ENCODE data around the gene GM2A. TPM values are rescaled to one million over a fixed set of nuclear protein-coding genes. Genes with fewer than 3 reads are reported as not detected.

GM2A gene
- total RNA-seq, 1 experiment from 2014 or later, result 133 TPM

DNA sequence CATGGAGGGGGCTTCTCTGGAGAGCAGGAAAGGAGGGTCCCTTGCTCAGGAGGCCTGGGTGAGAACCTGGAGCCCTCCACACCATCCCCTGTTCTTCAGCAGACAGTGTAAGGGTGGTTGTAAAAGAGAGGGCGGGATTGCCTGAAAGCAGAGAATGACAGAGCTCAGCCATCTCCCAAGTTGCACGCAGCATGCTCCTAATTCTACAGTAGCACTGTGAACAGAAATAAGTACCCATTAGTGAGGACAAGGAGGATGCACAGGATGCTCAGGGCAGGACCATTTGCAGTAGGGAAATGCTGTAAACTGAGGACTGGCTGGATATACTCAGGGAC lies 37.5 kb upstream of the GM2A start:
- 0 out of 2 replicates have a peak, but pooled peaks cover 5% of the 10 kb centered on the region for H3K36me3 ChIP-seq (ENCODE audit: insufficient read depth, low read length)
- H3K9me2 ChIP-seq (replicated peaks; ENCODE audit: insufficient read depth, low read length), result no peaks in the 10 kb centered on the region
- peak overlapping the region; percentile 83 for H3K4me2 ChIP-seq (ENCODE audit: low read depth, low read length, poor library complexity, severe bottlenecking)
- H3K4me3 ChIP-seq (ENCODE audit: low read length), result peak overlapping the region; percentile 44; the same call in 1 of the 2 replicates
- H3K27ac ChIP-seq (ENCODE audit: low read length), result peak overlapping the region; percentile 100
- peak overlapping the region; percentile 90 for H3K9ac ChIP-seq (ENCODE audit: low read length)
- peaks cover 65% of the 10 kb centered on the region for H3K79me2 ChIP-seq (ENCODE audit: low read length)
- no peaks in the 10 kb centered on the region for H4K20me1 ChIP-seq (ENCODE audit: insufficient read depth, low read depth, low read length)
- H3K9me3 ChIP-seq (ENCODE audit: low read length), result no peaks in the 10 kb centered on the region
- H3K4me1 ChIP-seq (ENCODE audit: low read length), result peaks cover 100% of the 10 kb centered on the region
- H3K27me3 ChIP-seq (ENCODE audit: low read length), result no peaks in the 10 kb centered on the region
- peak; percentile 66 for DNase-seq
- no peak overlapping the region for H2AFZ ChIP-seq (ENCODE audit: low read length)

DNA sequence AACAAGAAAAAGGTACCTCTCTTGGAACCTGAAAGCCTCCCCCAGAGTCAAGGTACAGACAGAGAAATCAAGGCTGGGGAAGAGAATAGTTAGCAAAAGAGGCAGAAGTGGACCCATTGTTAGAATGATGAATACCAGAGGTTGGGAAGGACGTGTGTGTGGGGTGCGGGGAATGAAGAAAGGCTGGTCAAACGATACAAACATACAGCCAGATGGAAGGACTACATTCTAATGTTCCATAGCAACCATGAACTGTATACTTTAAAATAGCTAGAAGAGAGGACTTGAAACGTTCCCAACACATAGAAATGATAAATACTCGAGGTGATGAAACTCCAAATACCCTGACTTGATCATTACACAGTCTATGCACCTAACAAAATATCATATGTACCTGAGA lies 36.2 kb upstream of the GM2A start:
- Histone ChIP-seq H3K9me3 (ENCODE audit: low read length) (no peaks in the 10 kb centered on the region), H4K20me1 (ENCODE audit: insufficient read depth, low read depth, low read length) (no peaks in the 10 kb centered on the region), H3K4me2 (ENCODE audit: low read depth, low read length, poor library complexity, severe bottlenecking) (peak overlapping the region; percentile 83), H3K9me2 (replicated peaks; ENCODE audit: insufficient read depth, low read length) (no peaks in the 10 kb centered on the region), H3K79me2 (ENCODE audit: low read length) (peaks cover 66% of the 10 kb centered on the region), H3K27me3 (ENCODE audit: low read length) (no peaks in the 10 kb centered on the region), H3K27ac (ENCODE audit: low read length) (peak overlapping the region; percentile 100), H2AFZ (ENCODE audit: low read length) (no peak overlapping the region), H3K9ac (ENCODE audit: low read length) (peak overlapping the region; percentile 53), H3K4me1 (ENCODE audit: low read length) (peaks cover 100% of the 10 kb centered on the region), H3K4me3 (ENCODE audit: low read length) (no peak overlapping the region), H3K36me3 (ENCODE audit: insufficient read depth, low read length) (peaks cover 12% of the 10 kb centered on the region; the same call in 1 of the 2 replicates)
- no peak for DNase-seq

DNA sequence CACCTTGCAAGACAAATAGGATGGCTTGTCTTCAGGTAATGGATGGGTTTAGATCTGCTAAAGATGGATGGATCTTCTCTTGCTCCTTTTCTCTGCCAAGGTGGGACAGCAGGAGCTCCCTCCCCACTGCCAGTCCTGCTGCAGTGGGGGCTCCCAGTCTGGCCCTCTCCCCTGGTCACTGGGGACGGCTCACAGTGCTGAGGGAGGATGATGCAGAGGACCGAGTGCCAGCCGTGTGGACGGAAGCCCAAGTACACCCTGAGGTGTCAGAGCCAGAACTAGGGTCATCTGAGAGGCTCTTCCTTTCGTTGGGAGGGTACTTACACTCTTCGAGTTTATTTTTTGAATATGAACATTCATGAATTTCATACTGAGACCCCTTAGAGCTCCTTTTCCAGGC lies 34.8 kb upstream of the GM2A start:
- H4K20me1 ChIP-seq (ENCODE audit: insufficient read depth, low read depth, low read length), result no peaks in the 10 kb centered on the region
- peak overlapping the region; percentile 98 for H3K9ac ChIP-seq (ENCODE audit: low read length)
- no peaks in the 10 kb centered on the region for H3K27me3 ChIP-seq (ENCODE audit: low read length)
- peak overlapping the region; percentile 100 for H3K27ac ChIP-seq (ENCODE audit: low read length)
- peaks cover 65% of the 10 kb centered on the region for H3K79me2 ChIP-seq (ENCODE audit: low read length)
- peaks cover 8% of the 10 kb centered on the region; the same call in 1 of the 2 replicates for H3K36me3 ChIP-seq (ENCODE audit: insufficient read depth, low read length)
- peaks cover 100% of the 10 kb centered on the region for H3K4me1 ChIP-seq (ENCODE audit: low read length)
- DNase-seq, result no peak
- H3K4me2 ChIP-seq (ENCODE audit: low read depth, low read length, poor library complexity, severe bottlenecking), result peak overlapping the region; percentile 76
- H3K9me3 ChIP-seq (ENCODE audit: low read length), result no peaks in the 10 kb centered on the region
- peak overlapping the region; percentile 86; the same call in 1 of the 2 replicates for H3K4me3 ChIP-seq (ENCODE audit: low read length)
- H2AFZ ChIP-seq (ENCODE audit: low read length), result no peak overlapping the region
- no peaks in the 10 kb centered on the region for H3K9me2 ChIP-seq (replicated peaks; ENCODE audit: insufficient read depth, low read length)

DNA sequence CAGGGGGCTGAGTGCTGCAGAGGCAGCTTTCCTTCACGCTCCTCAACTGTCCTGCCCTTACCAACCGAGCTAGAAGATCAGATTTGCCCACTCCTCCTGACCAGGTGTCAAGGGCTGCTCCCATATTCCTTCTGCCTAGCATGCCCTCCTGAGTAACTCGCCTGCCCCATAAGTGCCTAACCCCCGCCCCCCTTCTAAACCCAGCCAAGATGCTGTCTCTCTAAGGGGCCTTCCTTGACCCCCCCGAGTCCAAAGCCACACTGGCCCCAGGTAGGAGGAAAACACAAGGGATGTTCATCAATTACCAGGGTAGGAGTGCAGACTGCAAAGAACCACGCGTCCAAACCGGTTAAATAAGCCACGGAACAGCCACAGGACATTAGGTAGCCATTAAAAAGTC lies 33.8 kb upstream of the GM2A start:
- Histone ChIP-seq H3K9me2 (replicated peaks; ENCODE audit: insufficient read depth, low read length) (no peaks in the 10 kb centered on the region), H3K36me3 (ENCODE audit: insufficient read depth, low read length) (peaks cover 8% of the 10 kb centered on the region; the same call in 1 of the 2 replicates), H3K79me2 (ENCODE audit: low read length) (peaks cover 67% of the 10 kb centered on the region)

DNA sequence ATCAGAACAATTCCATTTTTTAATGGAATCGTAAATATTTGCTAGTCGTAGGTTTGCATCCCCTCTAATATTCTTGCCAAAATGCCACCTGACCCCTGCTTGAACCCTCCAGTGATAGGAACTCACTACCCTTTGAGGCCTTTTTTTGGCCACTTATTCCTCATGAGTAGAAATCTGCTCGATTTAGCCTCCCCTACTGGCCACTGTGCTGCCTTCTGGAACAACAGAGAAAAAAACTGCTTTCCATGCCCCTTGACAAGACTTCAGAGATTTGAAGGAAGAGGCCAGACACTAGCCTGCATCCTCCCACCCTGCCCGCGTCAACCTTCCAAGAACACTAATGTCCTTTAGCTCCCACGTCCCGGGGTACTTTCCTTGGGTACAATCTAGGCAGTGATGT lies 33.2 kb upstream of the GM2A start:
- H3K9me3 ChIP-seq (ENCODE audit: low read length), result no peaks in the 10 kb centered on the region
- peak overlapping the region; percentile 100 for H3K27ac ChIP-seq (ENCODE audit: low read length)
- H2AFZ ChIP-seq (ENCODE audit: low read length), result no peak overlapping the region
- peaks cover 67% of the 10 kb centered on the region for H3K79me2 ChIP-seq (ENCODE audit: low read length)
- H3K4me3 ChIP-seq (ENCODE audit: low read length), result peak overlapping the region; percentile 86; the same call in 1 of the 2 replicates
- peaks cover 97% of the 10 kb centered on the region for H3K4me1 ChIP-seq (ENCODE audit: low read length)
- peaks cover 8% of the 10 kb centered on the region; the same call in 1 of the 2 replicates for H3K36me3 ChIP-seq (ENCODE audit: insufficient read depth, low read length)
- DNase-seq, result peak; percentile 71
- H3K4me2 ChIP-seq (ENCODE audit: low read depth, low read length, poor library complexity, severe bottlenecking), result peak overlapping the region; percentile 76
- H4K20me1 ChIP-seq (ENCODE audit: insufficient read depth, low read depth, low read length), result no peaks in the 10 kb centered on the region
- H3K9me2 ChIP-seq (replicated peaks; ENCODE audit: insufficient read depth, low read length), result no peaks in the 10 kb centered on the region
- no peaks in the 10 kb centered on the region for H3K27me3 ChIP-seq (ENCODE audit: low read length)
- H3K9ac ChIP-seq (ENCODE audit: low read length), result peak overlapping the region; percentile 98

More for the DNA sequence above, 33.8 kb upstream of the GM2A start:
- no peak for DNase-seq
- Histone ChIP-seq H4K20me1 (ENCODE audit: insufficient read depth, low read depth, low read length) (no peaks in the 10 kb centered on the region), H3K9ac (ENCODE audit: low read length) (peak overlapping the region; percentile 98), H2AFZ (ENCODE audit: low read length) (no peak overlapping the region), H3K4me2 (ENCODE audit: low read depth, low read length, poor library complexity, severe bottlenecking) (peak overlapping the region; percentile 76), H3K9me3 (ENCODE audit: low read length) (no peaks in the 10 kb centered on the region), H3K27me3 (ENCODE audit: low read length) (no peaks in the 10 kb centered on the region), H3K4me1 (ENCODE audit: low read length) (peaks cover 97% of the 10 kb centered on the region), H3K4me3 (ENCODE audit: low read length) (peak overlapping the region; percentile 86; the same call in 1 of the 2 replicates), H3K27ac (ENCODE audit: low read length) (peak overlapping the region; percentile 100)

DNA sequence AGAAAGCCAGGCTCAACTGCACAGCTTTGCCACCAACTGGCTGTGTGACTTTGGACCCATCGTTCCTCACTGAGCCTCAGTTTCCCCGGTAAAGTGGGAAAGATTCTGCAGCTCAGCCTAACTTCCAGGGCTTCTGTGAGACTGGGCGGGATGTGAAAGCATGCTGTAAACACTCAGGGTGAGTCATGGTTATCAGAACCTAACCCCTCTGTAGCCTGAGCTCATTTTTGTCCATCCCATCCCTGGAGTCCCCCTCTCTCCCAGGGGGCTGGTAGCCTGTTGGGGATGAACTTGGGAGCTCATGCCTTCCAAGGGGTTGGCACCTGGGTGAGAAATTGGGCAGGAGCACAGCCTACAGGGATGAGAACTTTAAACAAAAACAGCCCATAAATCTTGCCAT lies 31.4 kb upstream of the GM2A start:
- H3K4me2 ChIP-seq (ENCODE audit: low read depth, low read length, poor library complexity, severe bottlenecking), result peak overlapping the region; percentile 76
- no peaks in the 10 kb centered on the region for H3K9me2 ChIP-seq (replicated peaks; ENCODE audit: insufficient read depth, low read length)
- H3K79me2 ChIP-seq (ENCODE audit: low read length), result peaks cover 66% of the 10 kb centered on the region

DNA sequence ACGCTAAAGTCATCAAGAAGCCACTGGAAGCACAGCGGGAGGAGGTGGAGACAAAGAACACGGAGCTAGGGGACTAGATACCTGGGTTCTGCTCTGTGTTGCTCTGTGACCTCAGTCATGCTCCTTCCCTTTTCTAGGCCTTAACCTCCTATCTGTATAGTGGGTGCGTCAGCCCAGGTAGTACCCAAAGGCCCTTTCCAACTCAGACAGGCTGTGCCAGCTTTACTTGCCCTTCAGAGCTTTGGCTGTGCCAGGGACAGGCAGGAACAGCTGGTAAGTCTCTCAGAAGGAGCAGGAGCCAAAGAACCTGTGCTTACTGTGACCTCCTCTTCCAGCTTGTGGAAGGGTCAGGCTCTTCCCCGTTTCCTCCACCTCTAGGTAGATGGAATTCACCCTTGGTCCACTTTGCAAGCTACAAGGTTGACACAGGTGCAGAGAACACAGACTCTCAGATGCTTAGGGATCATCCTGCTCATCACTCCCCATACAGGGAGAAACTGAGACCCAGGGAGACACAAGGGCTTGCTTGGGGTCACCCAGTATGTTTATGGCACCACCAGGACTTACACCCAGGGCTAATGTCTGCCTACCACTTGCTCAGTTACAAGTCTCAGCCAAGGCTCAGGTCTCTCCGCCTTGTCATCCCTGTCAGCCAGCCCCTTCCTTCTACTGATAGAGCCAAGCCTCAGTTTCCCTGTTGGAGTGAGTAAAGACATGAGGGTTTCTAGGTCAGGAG lies 30.8 kb upstream of the GM2A start:
- Histone ChIP-seq H4K20me1 (ENCODE audit: insufficient read depth, low read depth, low read length) (no peaks in the 10 kb centered on the region), H3K4me3 (ENCODE audit: low read length) (peak overlapping the region; percentile 86), H3K79me2 (ENCODE audit: low read length) (peaks cover 62% of the 10 kb centered on the region), H3K9me3 (ENCODE audit: low read length) (no peaks in the 10 kb centered on the region), H2AFZ (ENCODE audit: low read length) (no peak overlapping the region), H3K9me2 (replicated peaks; ENCODE audit: insufficient read depth, low read length) (no peaks in the 10 kb centered on the region), H3K9ac (ENCODE audit: low read length) (peak overlapping the region; percentile 98), H3K27ac (ENCODE audit: low read length) (peak overlapping the region; percentile 100), H3K36me3 (ENCODE audit: insufficient read depth, low read length) (peaks cover 8% of the 10 kb centered on the region; the same call in 1 of the 2 replicates), H3K4me1 (ENCODE audit: low read length) (peaks cover 84% of the 10 kb centered on the region), H3K27me3 (ENCODE audit: low read length) (no peaks in the 10 kb centered on the region), H3K4me2 (ENCODE audit: low read depth, low read length, poor library complexity, severe bottlenecking) (peak overlapping the region; percentile 76)
- peak; percentile 65 for DNase-seq

More for the DNA sequence above, 31.4 kb upstream of the GM2A start:
- Histone ChIP-seq H3K27ac (ENCODE audit: low read length) (peak overlapping the region; percentile 100), H3K9ac (ENCODE audit: low read length) (peak overlapping the region; percentile 98), H4K20me1 (ENCODE audit: insufficient read depth, low read depth, low read length) (no peaks in the 10 kb centered on the region), H3K9me3 (ENCODE audit: low read length) (no peaks in the 10 kb centered on the region), H3K36me3 (ENCODE audit: insufficient read depth, low read length) (peaks cover 8% of the 10 kb centered on the region; the same call in 1 of the 2 replicates), H3K27me3 (ENCODE audit: low read length) (no peaks in the 10 kb centered on the region), H3K4me3 (ENCODE audit: low read length) (peak overlapping the region; percentile 86), H2AFZ (ENCODE audit: low read length) (no peak overlapping the region), H3K4me1 (ENCODE audit: low read length) (peaks cover 91% of the 10 kb centered on the region)
- DNase-seq, result no peak

DNA sequence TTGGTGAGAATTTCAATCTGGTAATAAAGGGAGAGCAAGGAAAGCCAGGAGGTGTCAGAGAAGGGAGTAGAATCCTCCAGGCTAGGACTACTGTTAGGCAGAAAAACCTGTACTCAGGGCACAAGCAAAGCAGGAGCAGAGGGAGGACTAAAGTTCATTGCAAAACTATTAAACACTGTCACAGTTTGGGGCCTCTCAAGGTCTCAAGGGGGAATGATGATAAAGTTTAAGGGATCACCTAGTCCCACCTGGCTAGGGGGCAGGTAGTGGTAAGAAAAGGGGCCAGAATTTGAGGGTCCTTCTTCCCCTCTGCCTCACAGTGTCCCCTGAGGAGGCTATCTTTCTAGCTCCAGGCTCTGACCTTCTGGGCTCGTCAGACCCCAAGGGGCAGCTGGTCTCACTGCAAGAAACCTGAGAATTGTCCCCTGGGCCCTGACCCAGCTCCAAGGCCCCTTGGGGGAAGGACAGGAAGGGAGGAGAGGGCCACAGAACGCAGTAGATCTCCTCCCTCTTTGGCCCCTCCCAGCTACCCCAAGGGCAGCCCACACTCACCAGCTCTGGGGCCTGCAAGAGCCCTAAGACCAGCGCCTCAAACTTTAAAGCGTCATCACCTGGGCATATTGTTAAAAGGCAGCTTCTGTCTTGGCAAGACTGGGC lies 30.1 kb upstream of the GM2A start:
- Histone ChIP-seq H3K4me1 (ENCODE audit: low read length) (peaks cover 81% of the 10 kb centered on the region), H3K36me3 (ENCODE audit: insufficient read depth, low read length) (peaks cover 8% of the 10 kb centered on the region; the same call in 1 of the 2 replicates), H2AFZ (ENCODE audit: low read length) (no peak overlapping the region), H3K4me3 (ENCODE audit: low read length) (peak overlapping the region; percentile 86), H3K27ac (ENCODE audit: low read length) (peak overlapping the region; percentile 100), H4K20me1 (ENCODE audit: insufficient read depth, low read depth, low read length) (no peaks in the 10 kb centered on the region), H3K9ac (ENCODE audit: low read length) (peak overlapping the region; percentile 98), H3K27me3 (ENCODE audit: low read length) (no peaks in the 10 kb centered on the region), H3K9me3 (ENCODE audit: low read length) (no peaks in the 10 kb centered on the region), H3K79me2 (ENCODE audit: low read length) (peaks cover 55% of the 10 kb centered on the region), H3K9me2 (replicated peaks; ENCODE audit: insufficient read depth, low read length) (no peaks in the 10 kb centered on the region), H3K4me2 (ENCODE audit: low read depth, low read length, poor library complexity, severe bottlenecking) (peak overlapping the region; percentile 76)
- peak; percentile 96 for DNase-seq

Data from Karpas-422 (cell line).